GM10266 (cell line): ENCODE measurements around the gene TMEM253.
A peak's percentile ranks its signal among the peaks of the same experiment; 100 is the strongest.

Experiments
- DNase-seq: peaks from one replicate; pipeline ENCODE4 v3.0.0; 2012; ENCODE audit errors: extremely low spot score
- CTCF ChIP-seq: IDR thresholded peaks from 2 replicates; pipeline ENCODE4 v1.5.1; 2012; ENCODE audit warnings: mild to moderate bottlenecking, low read depth; ENCODE audit not compliant: control insufficient read depth, insufficient read depth; ENCODE audit errors: missing control alignments

Gene TMEM253

GRCh38 chr14:21120686-21121085, 19.8 kb downstream of the TMEM253 start:
- no peak for TF ChIP-seq CTCF

GRCh38 chr14:21121122-21121521, 20.3 kb downstream of the TMEM253 start:
- no peak for DNase-seq
- no peak for TF ChIP-seq CTCF

More at GRCh38 chr14:21120686-21121085, 19.8 kb downstream of the TMEM253 start:
- DNase-seq: no peak

- no peak for TF ChIP-seq CTCF
- no peak for DNase-seq
Measured at GRCh38 chr14:21123429-21123828, 22.6 kb downstream of the TMEM253 start.

- no peak for TF ChIP-seq CTCF
- no peak for DNase-seq
Measured at GRCh38 chr14:21133901-21134300, 33.0 kb downstream of the TMEM253 start.

GRCh38 chr14:21136024-21136423, 35.2 kb downstream of the TMEM253 start:
- peak; percentile 47 for TF ChIP-seq CTCF
- DNase-seq: peak; percentile 40

- no peak for TF ChIP-seq CTCF
- DNase-seq: no peak
Measured at GRCh38 chr14:21142357-21142756, 41.5 kb downstream of the TMEM253 start.

GRCh38 chr14:21145437-21145836, 44.6 kb downstream of the TMEM253 start:
- no peak for TF ChIP-seq CTCF

More at GRCh38 chr14:21145437-21145836, 44.6 kb downstream of the TMEM253 start:
- DNase-seq: no peak
